Measurements from ENCODE around the gene ANGEL2. TPM values are rescaled to one million over a fixed set of nuclear protein-coding genes. Genes with fewer than 3 reads are reported as not detected.
"Not testable (repeated sequence)": the region's sequence is repeated elsewhere in the genome, so short reads cannot be mapped to it uniquely, and the experiment has no call there.

ANGEL2 gene
- 10 to 100 TPM; 31.7 to 61.7 (median 39.6) TPM for polyA plus RNA-seq (ENCODE audit: insufficient read length in 4 of 4)

GRCh38 chr1:213015099-213016050, at the start of gene ANGEL2:
ANGEL2 (minus strand) TSS chr1:213015867; CDS start chr1:213015671, 196 bp downstream.
- DNase-seq (ENCODE audit: low read depth in 4 of 4, low spot score in 2 of 4), result peak; percentile 95 to 98 (median 96)

DNA sequence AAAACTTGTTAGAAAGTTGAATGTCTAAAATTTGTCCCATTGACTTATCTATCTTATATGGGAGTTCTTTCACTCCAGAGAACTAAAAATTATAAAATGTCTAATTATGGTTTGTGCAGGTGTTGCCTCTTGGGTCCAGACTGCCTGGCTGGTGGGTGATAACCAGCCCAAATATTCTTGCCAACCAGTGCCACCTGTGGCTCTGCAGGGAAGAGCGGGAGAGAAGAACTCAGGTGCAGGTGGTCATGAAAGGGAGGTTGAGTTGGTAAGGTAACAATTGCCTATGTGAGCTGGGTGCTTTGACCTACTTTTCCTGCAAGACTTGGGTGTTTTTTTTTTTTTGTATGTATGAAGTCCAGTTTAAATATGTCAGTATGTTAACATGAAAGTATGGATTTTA, 45.6 kb upstream of the ANGEL2 start:
- no peak for DNase-seq (ENCODE audit: low read depth in 4 of 4, low spot score in 2 of 4)

DNA sequence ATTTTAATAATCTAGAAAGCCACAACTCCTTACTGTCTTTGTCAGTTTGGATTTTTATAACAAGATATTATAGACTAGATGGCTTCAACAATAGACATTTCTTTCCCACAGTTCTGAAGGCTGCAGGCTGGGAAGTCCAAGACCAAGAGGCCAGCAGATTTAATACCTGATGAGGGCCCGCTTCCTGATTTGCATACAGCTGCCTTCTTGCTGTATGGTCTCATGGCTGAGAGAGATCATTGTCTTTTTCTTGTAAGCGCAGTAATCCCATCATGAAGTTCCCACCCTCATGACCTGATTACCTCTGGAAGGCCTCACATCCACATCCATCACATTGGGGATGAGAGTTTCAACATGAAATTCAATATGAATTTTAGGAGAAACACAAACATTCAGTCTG, 45.2 kb upstream of the ANGEL2 start:
- DNase-seq (ENCODE audit: low read depth in 4 of 4, low spot score in 2 of 4), result no peak

GRCh38 chr1:213057264-213058059, 41.8 kb upstream of the ANGEL2 start:
- no peak for DNase-seq (ENCODE audit: low read depth in 4 of 4, low spot score in 2 of 4)

GRCh38 chr1:213055767-213056166, 40.1 kb upstream of the ANGEL2 start:
- no peak for DNase-seq (ENCODE audit: low read depth in 4 of 4, low spot score in 2 of 4)

DNA sequence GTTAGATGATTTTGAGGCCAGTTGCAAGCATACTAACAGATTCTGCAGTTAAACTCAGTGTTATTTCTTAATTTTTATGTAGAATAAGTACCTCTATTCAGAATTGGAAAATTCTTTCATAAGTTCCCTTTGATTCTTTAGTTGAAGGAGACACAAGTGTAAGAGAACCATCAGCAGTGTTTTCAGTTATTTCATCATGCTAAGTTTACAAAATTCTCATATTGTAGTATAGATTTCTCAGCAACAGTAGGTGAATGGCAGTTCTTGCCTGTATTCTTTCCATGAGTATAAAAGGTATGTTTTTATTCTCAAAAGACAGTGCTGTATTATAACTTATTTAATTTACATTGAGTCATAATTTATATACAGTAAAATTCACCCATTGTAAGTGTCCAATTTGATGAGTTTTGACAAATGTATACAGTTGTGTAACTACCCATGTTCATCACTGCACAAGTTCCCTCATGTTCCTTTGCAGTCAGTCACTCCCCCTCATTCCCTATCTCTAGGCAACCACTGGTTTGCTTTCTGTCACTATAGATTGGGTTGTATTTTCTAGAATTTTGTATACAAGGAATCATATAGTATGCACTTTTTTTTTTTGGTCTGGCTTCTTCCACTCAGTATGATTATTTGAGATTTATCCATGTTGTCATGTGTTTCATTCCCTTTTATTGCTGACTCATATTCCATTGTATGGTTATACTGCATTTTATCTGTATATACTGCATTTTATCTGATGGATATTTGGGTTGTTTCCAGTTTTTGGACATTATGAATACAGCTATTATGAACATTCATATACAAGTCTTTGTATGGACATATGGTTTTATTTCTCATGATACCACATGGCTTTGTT, 39.3 kb upstream of the ANGEL2 start:
- DNase-seq (ENCODE audit: low read depth in 4 of 4, low spot score in 2 of 4), result no peak

- no peak for DNase-seq (ENCODE audit: low read depth in 4 of 4, low spot score in 2 of 4)
Observed at GRCh38 chr1:213054142-213054541, 38.5 kb upstream of the ANGEL2 start.

DNA sequence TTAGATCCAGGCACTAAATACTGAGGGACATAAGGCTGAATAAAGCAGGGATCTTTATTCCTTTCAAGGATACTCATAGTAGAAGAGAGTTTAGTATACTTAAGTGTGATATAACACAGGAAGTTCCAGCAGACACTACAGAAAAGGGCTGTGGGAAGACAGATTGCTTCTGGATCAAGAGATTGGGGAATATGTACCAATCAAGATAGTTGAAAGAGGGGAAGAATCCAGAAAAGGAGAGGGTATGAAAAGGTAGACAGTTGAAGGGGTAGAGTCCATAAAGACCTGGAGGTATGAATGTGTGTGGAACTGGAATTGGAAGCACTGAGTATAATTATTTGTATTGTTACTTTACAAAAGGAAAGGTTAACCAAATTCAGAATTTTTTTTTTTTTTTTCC, 37.8 kb upstream of the ANGEL2 start:
- no peak for DNase-seq (ENCODE audit: low read depth in 4 of 4, low spot score in 2 of 4)

DNA sequence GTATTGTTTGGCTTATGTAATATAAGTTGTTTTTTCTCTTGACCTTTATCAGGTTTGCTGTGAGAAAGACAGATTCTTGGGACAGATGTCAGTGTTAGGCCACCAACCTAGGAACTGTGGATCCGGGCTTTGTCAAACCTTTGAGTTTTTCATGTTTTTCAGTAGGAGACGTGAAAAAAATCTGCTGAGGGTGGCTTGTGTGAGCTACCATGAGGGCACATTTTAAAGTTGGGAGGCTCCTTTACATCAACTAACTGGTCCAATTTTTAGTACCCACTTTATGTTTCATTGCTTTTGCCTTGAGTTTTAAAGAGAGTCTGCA, 36.2 kb upstream of the ANGEL2 start:
- DNase-seq (ENCODE audit: low read depth in 4 of 4, low spot score in 2 of 4), result no peak

DNA sequence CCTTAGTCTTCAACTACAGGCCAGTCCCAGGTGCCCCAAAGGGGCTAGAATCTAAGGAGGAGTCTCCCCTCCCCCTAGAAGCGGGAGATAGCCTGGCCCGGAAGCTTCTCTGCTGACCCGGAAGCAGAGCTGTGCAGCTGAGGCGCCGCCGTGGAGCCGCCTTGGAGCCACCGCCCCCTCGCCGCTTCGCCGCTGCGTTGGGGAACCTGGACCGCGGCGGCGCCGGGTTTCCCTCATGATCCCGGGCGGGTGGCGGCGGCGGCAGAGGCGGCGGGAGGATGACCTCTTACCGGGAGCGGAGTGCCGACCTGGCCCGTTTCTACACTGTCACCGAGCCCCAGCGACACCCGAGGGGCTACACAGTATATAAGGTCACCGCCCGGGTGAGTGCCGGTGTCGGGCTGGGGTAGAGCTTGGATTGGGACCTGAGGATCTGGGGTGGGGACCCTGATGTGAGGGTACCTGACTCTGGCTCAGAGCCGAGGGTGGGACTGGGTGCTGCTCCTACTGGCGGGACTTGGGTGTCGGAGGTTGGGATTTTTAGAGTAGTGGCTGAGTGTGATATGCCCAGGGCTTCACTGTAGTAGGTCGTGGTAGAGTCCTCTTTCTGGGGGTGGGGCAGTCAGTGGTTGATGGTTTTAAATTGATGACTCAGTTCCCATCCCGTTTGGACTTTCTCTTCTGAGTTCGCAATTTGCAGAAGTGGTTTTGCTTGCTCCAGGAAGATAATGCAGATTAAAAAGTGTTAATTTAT, 35.6 kb upstream of the ANGEL2 start, which contains the start of gene RPS6KC1:
RPS6KC1 (plus strand) TSS at position 115 of the 754 bp plus-strand sequence; CDS start at position 279, 164 bp downstream.
- peak; percentile 41 to 68 (median 68) for DNase-seq (ENCODE audit: low read depth in 4 of 4, low spot score in 2 of 4)

GRCh38 chr1:213050745-213051126, 35.1 kb upstream of the ANGEL2 start:
- DNase-seq (ENCODE audit: low read depth in 4 of 4, low spot score in 2 of 4), result peak in 2 of 4 donors; percentile 24 to 25

- DNase-seq (ENCODE audit: low read depth in 4 of 4, low spot score in 2 of 4), result no peak
Observed at GRCh38 chr1:213049232-213049631, 33.6 kb upstream of the ANGEL2 start.

DNA sequence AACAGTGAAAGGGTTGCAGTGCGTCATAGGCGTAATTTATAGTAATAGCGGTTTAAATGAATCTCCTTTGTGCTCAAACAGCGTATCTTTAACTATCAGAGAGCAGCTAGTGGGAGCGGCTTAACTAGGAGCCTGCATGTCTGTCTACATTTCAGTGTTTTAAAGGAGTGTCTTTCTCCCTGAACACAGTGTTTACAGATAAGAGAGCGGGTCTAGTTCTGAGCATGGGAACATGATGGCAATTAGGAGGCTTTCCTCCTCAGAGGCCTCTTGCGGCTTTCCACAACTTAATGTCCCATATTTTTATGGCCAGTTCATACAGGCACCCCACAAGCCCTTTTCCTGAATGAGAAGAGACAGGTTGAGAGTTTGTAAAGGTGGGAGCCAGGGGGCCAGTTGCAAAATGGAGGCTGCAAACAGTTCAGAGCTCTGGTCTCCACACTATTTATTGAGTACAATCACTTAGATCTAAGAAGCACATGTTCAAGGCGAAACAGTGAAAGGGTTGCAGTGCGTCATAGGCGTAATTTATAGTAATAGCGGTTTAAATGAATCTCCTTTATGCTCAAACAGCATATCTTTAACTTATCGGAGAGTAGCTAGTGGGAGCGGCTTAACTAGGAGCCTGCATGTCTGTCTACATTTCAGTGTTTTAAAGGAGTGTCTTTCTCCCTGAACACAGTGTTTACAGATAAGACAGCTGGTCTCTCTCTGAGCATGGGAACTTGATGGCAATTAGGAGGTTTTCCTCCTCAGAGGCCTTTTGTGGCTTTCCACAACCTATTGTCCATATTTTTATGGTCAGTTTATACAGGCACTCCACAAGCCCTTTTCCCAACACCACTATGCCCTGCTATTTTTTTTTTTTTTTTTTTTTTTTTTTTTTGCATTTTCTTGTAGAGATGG, 29.9 kb upstream of the ANGEL2 start:
- not testable (repeated sequence) for DNase-seq (ENCODE audit: low read depth in 4 of 4, low spot score in 2 of 4)

GRCh38 chr1:213041443-213041842, 25.8 kb upstream of the ANGEL2 start:
- DNase-seq (ENCODE audit: low read depth in 4 of 4, low spot score in 2 of 4), result no peak

- DNase-seq (ENCODE audit: low read depth in 4 of 4, low spot score in 2 of 4), result no peak
Observed at GRCh38 chr1:213035573-213035972, 19.9 kb upstream of the ANGEL2 start.

GRCh38 chr1:213034713-213035112, 19.0 kb upstream of the ANGEL2 start:
- no peak for DNase-seq (ENCODE audit: low read depth in 4 of 4, low spot score in 2 of 4)

GRCh38 chr1:213032651-213033050, 17.0 kb upstream of the ANGEL2 start:
- DNase-seq (ENCODE audit: low read depth in 4 of 4, low spot score in 2 of 4), result no peak

DNA sequence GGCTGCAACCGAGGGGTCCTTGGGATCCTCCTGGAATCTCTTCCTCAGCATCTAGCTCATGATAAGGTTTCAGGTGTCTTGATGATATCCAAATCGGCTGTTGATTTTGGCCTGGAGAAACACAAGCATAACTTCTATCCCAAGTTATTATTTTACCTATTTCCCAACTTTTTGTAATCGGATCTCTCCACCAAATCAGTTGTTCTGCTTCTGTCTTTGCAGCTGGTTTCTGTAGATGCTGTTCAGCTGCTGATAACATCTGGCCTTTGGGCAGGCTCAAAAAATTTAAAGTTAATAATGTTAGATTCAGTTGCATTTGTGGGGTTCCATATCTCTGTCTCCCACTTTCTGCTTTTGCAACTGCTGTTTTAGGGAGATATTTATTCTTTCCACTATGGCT, 11.4 kb upstream of the ANGEL2 start:
- DNase-seq (ENCODE audit: low read depth in 4 of 4, low spot score in 2 of 4), result not testable (repeated sequence)

GRCh38 chr1:213020016-213020415, 4.3 kb upstream of the ANGEL2 start:
- DNase-seq (ENCODE audit: low read depth in 4 of 4, low spot score in 2 of 4), result no peak
